GM03348 (cell line): Measurements from ENCODE around the gene PDE4DIP.
"Not testable (repeated sequence)": the region's sequence is repeated elsewhere in the genome, so short reads cannot be mapped to it uniquely, and the experiment has no call there.

Source experiments
- DNase-seq: peaks from one replicate; pipeline ENCODE4 v3.0.0; 2012; ENCODE audit warnings: low spot score

Gene PDE4DIP

DNA sequence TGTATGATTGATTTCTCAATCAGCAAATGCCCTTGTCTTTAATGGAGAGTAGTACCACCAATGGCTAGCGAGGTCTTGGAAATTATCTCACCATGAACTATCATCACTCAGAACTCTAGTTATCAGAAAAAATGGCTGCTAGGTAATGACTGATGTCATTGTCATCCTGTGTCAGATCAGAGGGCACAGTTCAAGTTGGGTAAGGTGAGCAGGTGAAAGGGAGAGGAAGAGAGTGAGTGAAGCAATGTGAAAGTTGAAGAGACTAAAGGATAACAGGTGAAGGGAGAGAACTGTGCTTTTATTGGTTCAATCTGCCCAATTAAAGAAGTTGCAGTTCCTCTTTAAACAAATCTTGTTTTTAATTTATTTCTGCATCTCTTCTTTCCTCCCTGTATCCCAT lies 76.8 kb downstream of the PDE4DIP start:
- DNase-seq = not testable (repeated sequence)

DNA sequence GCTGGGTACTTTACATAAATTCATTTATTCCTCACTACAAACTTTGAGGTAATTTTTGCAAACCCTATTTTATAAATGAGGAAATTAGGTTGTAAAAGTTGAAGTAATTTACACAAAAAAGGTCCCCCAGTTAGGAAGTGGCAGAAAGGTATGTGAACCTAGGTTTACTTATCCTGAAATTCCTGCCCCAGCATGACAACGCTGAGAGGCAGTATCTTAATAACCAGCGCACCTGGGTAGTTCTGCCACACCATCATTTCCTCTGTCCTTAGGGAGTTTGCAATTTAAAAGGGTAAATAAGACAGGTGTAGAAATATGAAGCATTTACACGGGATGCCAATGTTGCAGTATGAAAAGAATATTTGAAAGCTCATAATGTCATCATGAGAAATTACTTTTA lies 79.6 kb downstream of the PDE4DIP start:
- not testable (repeated sequence) for DNase-seq

DNA sequence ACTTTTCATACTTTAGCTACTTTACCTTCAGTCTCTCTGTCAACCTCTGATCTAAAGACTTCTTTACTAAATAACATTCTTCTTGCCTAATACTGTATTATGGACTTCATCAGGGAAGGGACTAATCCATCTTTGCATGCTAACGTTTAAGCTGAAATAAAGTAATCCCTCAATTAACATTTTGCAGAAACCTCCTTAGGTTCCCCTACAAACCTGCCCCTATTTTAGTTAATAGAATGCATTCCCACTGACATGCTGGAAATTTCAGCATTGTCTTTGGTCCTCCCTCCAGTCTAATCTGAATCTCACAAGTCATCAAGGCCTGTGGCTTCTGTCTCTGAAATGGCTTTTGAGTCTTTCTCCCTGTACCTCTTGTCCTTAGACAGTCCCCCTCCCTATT lies 83.4 kb downstream of the PDE4DIP start:
- DNase-seq = not testable (repeated sequence)

DNA sequence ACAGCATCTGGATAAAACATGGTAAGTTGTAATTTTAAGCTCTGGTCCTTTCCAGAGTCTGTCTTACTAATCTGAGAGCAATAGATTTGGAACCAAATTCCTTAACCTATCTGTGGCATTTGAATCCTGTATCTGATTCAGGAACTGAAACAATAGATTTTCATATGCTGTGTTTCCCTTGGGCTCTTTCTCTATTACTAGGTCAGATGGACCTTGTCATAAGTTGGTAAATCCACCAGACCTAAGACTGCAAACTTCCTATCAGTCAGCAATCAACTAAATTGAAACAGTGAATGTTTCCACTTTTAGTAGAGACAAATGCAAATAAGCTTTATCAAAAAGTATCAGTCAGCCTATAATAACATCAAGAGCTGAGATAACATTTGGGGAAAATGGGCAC lies 85.0 kb downstream of the PDE4DIP start:
- not testable (repeated sequence) for DNase-seq

DNA sequence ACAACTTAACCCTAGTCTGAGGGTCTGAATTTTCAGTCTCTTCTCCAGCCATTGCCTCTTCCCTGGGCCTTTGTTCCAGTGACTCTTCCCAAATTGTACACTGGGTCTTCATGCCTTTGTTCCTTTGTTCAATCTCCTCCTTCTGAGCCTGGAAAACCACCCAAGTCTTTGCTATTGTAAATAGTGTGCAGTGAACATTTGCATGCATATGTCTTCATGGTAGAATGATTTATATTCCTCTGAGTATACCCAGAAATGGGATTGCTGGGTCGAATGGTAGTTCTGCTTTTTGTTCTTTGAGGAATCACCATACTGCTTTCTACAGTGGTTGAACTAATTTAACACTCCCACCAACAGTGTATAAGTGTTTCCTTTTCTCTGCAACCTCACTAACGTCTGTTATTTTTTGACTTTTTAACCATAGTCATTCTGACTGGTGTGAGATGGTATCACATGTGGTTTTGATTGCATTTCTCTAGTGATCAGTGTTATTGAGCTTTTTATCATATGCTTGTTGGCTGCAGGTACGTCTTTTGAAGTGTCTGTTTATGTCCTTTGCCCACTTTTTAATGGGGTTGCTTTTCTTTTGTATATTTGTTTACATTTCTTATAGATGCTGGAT lies 91.3 kb downstream of the PDE4DIP start:
- DNase-seq = not testable (repeated sequence)

DNA sequence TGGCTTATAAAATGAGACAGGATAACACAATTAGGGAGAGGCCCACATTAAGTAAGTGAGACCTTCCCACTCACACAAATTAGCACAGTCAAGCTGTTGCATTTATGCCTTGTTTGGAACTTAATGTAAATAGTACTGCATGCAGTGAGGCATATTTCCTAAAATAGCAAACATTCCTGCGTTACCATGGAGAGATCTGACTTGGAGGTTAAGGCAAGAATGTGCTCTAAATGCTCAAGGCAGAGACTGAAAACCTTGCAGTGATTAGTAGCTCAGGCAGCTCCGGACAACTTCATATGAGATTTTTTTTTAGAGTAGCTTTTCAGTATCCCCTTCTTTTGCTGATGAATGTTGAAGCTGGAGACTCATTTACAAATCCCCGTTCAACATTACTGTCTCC lies 98.7 kb downstream of the PDE4DIP start:
- DNase-seq = not testable (repeated sequence)

DNA sequence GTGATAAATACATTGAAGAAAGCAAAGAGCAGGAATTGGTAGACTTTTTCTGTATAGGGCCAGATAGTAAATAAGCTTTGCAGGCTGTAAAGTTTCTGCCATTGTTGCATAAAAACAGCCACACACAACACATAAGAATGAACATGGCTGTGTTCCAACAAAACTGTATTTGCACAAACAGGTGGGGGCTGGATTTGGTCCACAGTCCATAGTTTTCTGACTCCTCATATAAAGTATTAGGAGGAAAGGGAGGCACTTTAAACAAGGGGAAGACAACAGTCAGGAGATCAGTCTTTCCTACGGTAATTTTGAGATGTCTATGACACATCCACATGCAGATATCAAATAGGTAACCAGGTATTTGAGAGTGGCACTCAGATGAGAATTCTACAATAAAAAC lies 100.9 kb downstream of the PDE4DIP start:
- not testable (repeated sequence) for DNase-seq

DNA sequence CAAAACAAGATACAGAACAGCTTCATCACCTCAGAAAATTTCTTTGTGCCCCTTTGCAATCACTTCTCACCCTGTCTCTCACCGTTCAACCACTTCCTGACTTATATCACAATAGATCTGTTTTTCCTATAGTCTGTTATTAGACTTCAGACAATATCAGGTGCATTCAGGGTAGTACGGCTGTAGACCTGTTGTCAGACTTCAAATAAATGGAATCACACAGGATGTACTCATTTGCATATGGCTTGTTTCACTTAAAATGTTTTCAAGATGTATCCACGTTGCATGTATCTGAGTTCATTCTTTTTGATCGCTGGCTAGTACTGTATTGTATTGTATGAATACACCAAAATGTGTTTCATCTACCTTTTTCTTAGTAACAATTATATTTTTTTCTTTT lies 104.5 kb downstream of the PDE4DIP start:
- DNase-seq = not testable (repeated sequence)

DNA sequence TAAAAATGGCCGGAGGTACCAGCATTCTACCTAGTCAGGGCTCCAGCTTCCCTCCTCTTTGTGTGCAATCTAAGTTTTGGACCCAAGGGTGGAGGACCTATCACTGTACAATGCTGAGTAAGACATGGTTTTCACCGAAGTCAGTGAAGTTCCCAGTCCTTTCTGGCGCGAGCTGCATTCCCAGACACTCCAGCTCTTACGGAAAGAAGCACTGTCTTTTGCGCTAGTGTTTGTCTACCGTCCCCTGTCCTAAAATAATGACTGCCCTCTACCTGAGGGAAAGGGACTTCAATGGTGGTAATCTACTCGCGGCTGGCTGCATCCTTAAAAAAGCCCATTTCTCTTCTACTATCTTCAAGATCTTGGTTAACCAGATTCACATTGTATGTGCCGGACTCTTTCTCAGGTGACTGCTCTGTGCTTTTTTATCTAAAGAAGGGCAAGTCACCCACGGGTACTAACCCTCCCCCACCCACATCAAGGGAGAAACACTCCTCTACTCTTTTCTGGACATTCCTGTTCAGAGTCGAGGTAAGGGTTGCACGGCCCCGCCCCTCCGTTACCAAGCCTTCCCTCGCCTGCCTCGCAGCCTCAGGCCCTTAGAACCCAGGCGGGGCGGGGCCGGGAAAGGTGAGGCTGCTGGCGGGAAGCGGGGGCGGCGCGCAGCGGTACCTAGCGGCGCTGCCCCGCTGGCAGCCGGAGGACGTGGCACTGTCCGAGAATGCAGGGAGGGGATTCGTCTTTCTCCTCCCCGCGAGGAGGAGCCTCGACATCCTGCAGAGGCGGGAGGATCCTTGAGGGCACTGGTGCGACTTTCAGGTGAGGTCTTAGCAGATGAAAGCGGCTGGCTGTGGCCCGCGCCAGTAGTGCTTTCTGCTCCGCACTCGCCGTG lies 107.4 kb downstream of the PDE4DIP start:
- not testable (repeated sequence) for DNase-seq

DNA sequence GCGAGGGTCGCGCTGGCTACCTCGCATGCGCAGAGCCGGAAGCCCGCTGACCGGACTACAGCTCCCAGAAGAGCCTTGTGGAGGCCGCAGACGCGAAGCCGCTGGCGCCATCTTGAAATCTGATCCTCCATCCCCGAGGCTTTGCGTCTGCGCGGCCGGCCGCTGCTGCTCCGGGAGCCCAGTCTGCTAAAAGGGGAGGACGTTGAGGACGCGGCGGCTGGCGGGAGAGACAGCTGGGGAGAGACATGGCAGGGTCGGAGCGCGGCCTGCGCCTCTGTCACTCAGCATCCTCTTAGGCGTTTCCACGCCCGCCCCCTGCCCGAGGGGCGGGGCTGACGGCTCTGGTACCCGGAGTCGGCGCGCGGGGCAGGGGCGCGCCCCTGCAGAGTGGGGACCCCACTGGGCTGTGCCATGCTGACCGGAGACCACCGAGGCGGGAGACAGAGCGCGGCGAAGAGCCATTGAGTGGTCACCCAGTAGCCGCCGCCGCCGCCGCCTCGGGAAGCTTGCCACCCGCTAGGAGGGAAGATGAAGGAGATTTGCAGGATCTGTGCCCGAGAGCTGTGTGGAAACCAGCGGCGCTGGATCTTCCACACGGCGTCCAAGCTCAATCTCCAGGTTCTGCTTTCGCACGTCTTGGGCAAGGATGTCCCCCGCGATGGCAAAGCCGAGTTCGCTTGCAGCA lies 108.2 kb downstream of the PDE4DIP start:
- DNase-seq = not testable (repeated sequence)

DNA sequence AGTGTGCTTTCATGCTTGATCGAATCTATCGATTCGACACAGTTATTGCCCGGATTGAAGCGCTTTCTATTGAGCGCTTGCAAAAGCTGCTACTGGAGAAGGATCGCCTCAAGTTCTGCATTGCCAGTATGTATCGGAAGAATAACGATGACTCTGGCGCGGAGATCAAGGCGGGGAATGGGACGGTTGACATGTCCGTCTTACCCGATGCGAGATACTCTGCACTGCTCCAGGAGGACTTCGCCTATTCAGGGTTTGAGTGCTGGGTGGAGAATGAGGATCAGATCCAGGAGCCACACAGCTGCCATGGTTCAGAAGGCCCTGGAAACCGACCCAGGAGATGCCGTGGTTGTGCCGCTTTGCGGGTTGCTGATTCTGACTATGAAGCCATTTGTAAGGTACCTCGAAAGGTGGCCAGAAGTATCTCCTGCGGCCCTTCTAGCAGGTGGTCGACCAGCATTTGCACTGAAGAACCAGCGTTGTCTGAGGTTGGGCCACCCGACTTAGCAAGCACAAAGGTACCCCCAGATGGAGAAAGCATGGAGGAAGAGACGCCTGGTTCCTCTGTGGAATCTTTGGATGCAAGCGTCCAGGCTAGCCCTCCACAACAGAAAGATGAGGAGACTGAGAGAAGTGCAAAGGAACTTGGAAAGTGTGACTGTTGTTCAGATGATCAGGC lies 108.8 kb downstream of the PDE4DIP start:
- DNase-seq = not testable (repeated sequence)

DNA sequence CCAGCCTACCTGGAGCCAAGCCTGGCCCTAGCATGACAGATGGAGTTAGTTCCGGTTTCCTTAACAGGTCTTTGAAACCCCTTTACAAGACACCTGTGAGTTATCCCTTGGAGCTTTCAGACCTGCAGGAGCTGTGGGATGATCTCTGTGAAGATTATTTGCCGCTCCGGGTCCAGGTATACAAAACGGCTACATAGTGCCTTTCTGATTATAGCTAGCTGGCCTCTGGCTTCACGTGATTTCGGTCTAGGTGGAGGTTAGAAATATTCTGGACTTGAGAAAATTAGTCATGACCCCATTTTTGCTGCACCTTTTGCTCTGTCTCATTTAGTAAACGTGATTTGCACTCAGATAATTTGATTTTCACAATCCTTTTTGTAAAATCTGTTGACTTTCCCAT lies 109.5 kb downstream of the PDE4DIP start:
- not testable (repeated sequence) for DNase-seq

DNA sequence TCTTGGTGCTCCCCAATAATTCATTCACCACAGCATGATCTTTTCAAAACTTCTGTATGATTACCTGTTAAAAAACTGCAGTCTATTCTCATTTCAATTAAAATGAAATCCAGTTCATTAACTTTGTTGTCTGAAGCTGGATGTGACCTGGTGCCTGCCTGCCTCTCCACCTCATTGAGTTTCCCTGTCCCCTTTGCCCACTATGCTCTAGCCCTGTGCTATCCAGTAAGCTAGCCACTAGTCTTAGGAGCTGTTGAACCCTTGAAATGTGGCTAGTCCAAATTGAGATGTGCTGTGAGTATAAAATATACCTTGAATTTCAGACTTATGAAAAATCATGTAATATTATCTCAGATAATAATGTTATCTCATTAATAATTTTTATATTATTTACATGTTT lies 114.1 kb downstream of the PDE4DIP start:
- not testable (repeated sequence) for DNase-seq

DNA sequence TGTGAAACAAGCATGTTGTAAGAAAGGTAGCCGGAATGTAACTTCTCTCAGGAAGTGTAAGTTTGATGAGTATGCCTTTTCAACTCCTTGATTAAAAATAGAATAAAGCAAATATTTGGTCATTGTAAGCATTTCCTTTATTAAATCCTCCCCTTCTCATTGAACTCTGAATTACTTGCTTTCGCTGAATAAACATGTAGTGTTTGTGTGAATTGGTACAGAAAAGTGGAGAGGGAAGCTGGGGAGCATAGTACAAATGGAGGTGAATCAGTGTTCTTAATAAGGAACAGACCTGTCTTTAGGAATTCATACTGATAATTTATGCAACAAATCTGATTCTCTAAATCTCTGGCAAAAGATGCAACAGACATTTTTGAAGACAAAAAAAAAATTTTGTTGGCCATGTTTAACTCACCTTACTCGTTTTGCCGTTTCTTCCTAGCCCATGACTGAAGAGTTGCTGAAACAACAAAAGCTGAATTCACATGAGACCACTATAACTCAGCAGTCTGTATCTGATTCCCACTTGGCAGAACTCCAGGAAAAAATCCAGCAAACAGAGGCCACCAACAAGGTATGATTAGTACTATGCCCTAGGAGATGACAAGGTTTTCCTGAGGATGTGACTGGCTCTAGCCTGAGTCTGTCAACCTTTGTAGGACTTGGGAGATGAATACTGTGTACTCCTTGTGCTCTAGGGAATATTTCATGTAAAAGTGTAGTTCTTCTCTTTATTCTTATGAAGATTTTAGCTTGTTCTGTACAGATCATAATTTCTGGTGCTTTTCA lies 116.2 kb downstream of the PDE4DIP start:
- DNase-seq = not testable (repeated sequence)

DNA sequence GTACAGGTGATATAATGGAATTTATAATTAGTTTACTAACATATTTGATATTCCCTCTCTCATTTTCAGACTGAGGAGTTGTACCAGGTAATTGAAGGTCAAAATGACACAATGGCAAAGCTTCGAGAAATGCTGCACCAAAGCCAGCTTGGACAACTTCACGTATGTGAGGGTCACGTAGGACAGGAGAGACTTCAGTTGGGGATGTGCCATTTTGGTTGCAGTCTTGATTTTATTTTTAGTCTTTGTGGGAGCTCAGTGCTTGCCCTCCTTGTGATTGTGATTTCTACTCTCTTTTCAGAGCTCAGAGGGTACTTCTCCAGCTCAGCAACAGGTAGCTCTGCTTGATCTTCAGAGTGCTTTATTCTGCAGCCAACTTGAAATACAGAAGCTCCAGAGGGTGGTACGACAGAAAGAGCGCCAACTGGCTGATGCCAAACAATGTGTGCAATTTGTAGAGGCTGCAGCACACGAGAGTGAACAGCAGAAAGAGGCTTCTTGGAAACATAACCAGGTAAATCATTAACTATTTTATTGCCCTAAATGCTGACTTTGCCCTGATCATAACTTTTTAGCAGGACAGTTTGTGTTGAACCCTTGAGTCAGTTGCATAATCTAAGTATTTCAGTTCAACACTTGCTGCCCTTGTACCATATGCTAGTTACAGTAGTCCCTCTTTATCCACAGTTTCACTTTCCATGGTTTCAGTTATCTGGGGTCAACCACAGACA lies 118.1 kb downstream of the PDE4DIP start:
- DNase-seq = not testable (repeated sequence)

DNA sequence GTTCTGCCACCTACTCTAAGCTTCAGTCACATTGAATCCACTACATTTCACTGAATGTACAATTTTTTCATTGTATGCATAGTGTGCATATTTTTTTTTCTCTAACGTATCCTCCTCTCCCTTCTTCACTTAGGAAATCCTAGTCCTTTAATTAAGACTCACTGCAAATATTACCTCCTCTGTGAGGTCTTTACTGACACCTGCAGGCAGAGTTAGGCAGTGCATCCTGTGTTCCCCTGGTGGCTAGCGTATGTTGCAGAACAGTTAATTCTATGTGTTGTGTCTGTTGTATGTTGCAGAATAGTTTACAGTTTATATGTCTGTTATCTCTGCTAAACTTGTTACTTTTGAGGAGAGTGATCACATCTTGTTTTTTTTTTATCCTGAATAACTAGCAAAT lies 121.9 kb downstream of the PDE4DIP start:
- not testable (repeated sequence) for DNase-seq

DNA sequence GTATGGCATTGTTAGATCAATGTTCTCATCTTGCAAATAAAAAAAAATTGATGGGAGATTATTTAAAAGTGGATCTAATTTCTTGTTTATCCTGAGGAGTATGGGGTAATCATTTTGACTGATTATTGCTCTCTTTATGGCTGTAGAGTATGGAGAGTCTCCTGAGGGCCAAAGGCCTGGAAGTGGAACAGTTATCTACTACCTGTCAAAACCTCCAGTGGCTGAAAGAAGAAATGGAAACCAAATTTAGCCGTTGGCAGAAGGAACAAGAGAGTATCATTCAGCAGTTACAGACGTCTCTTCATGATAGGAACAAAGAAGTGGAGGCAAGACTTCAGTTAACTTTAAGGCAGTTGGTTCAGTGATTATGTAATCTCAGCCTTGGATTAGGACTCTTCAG lies 123.4 kb downstream of the PDE4DIP start:
- not testable (repeated sequence) for DNase-seq

DNA sequence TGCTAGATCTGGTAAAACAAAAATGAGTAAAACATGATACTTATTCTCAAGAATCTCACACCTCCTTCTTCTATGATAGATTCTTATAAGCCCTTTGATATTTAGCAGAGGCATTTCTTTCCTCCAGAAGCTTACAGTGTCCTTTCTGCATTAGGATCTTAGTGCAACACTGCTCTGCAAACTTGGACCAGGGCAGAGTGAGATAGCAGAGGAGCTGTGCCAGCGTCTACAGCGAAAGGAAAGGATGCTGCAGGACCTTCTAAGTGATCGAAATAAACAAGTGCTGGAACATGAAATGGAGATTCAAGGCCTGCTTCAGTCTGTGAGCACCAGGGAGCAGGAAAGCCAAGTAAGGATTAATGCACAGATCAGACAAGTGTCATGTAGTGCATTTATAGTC lies 124.5 kb downstream of the PDE4DIP start:
- not testable (repeated sequence) for DNase-seq

DNA sequence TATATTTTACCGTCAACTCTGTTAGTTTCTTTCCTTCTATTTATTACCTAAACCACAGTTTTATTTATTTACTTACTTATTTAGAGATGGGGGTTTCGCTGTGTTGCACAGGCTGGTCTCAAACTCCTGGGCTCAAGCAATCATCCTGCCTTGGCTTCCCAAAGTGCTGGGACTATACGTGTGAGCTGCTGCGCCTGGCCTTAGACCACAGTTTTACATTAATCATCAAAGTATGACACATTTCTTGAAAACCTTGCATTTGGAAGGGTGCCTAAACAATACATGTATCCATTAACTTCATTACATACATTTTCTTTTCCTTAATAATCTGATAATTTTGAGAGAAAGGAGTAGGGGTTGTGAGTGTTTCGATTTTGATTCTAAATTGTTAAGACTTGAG lies 124.9 kb downstream of the PDE4DIP start:
- not testable (repeated sequence) for DNase-seq

DNA sequence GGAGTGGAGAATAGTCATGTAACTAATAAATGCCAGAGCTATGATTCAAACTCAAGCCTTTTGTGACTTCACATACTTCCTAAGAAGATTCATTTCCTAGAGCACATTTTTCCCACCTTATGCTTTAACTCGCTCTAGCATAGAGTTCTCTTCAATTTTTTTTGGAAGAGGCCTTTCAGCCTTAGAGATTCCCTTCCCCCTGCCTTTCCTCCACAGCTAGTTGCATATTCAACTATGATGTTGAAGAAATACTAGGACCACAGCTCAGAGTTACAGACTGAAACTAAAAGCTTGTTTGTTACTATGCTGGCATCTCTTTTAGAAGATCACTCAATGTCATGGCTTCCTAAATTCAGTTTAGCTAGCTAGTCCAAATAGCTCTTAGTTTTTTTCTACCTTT lies 131.2 kb downstream of the PDE4DIP start:
- DNase-seq = not testable (repeated sequence)
